Liver (tissue), 9 donors: Measurements from ENCODE around the gene GARIN5B. TPM values are rescaled to one million over a fixed set of nuclear protein-coding genes. Genes with fewer than 3 reads are reported as not detected.
A peak's percentile ranks its signal among the peaks of the same experiment; 100 is the strongest.
"Not testable (repeated sequence)": the region's sequence is repeated elsewhere in the genome, so short reads cannot be mapped to it uniquely, and the experiment has no call there.

Experiments
- DNase-seq: peaks from one replicate; pipeline ENCODE4 v3.0.0-alpha.2; 2017; ENCODE audit warnings: low spot score
- H3K27ac ChIP-seq, 2 donors: one replicate each; pipeline ENCODE4 v1.7.0; 2013; ENCODE audit warnings: inconsistent platforms in 2 of 2, low read length in 2 of 2, control low read depth in 1 of 2, low read depth in 1 of 2, mild to moderate bottlenecking in 1 of 2
- H3K27me3 ChIP-seq, 4 donors: one replicate each; pipeline versions ENCODE4 v1.6.1 to v1.7.0; 2013; ENCODE audit warnings: low read length in 3 of 4, inconsistent platforms in 1 of 4, mild to moderate bottlenecking in 1 of 4, moderate library complexity in 1 of 4; ENCODE audit not compliant: control insufficient read depth in 4 of 4, insufficient read depth in 4 of 4
- H3K36me3 ChIP-seq, 4 donors: one replicate each; pipeline versions ENCODE4 v1.6.1 to v1.7.0; 2013; ENCODE audit warnings: low read length in 3 of 4, mild to moderate bottlenecking in 3 of 4, low read depth in 1 of 4, moderate library complexity in 1 of 4; ENCODE audit not compliant: control insufficient read depth in 4 of 4, insufficient read depth in 3 of 4
- H3K4me1 ChIP-seq, 4 donors: one replicate each; pipeline versions ENCODE4 v1.6.1 to v1.7.0; 2013; ENCODE audit warnings: low read length in 3 of 4, mild to moderate bottlenecking in 3 of 4, moderate library complexity in 1 of 4; ENCODE audit not compliant: control insufficient read depth in 4 of 4, insufficient read depth in 4 of 4
- H3K4me3 ChIP-seq, 3 donors: one replicate each; pipeline versions ENCODE4 v1.6.1 to v1.7.0; 2013; ENCODE audit warnings: low read length in 3 of 3, control low read depth in 1 of 3, low read depth in 1 of 3, mild to moderate bottlenecking in 1 of 3
- H3K9ac ChIP-seq, 2 donors: one replicate each; pipeline ENCODE4 v1.7.0; 2013; ENCODE audit warnings: low read length in 2 of 2, mild to moderate bottlenecking in 2 of 2, moderate library complexity in 2 of 2, control low read depth in 1 of 2, low read depth in 1 of 2
- H3K9me3 ChIP-seq, 4 donors: one replicate each; pipeline versions ENCODE4 v1.6.1 to v1.7.0; 2013; ENCODE audit warnings: low read length in 3 of 4; ENCODE audit not compliant: control insufficient read depth in 4 of 4
- ATF3 ChIP-seq: IDR thresholded peaks from 2 replicates; pipeline ENCODE4 v1.6.1; 2016; ENCODE audit warnings: antibody characterized with exemption
- CTCF ChIP-seq: fragments of 150-350 bp; IDR thresholded peaks from 2 replicates; pipeline ENCODE4 v1.5.1; 2017; ENCODE audit warnings: improper control_type of control experiment, low read depth, low read length; ENCODE audit not compliant: missing input control
- FOXA2 ChIP-seq: IDR thresholded peaks from 2 replicates; pipeline ENCODE4 v1.6.1; 2016; ENCODE audit warnings: antibody characterized with exemption
- GABPA ChIP-seq, 2 donors: IDR thresholded peaks in 1 of 2; conservative IDR thresholded peaks in 1 of 2; 2 replicates each; pipeline ENCODE4 v1.6.1; 2016; ENCODE audit warnings: antibody characterized with exemption in 2 of 2, mild to moderate bottlenecking in 1 of 2, moderate library complexity in 1 of 2
- HNF4A ChIP-seq, 2 donors: conservative IDR thresholded peaks; 2 replicates each; pipeline ENCODE4 v1.6.1; 2016; ENCODE audit warnings: antibody characterized with exemption in 2 of 2, mild to moderate bottlenecking in 2 of 2
- JUND ChIP-seq, 2 donors: IDR thresholded peaks; 2 replicates each; pipeline ENCODE4 v1.6.1; 2016; ENCODE audit warnings: antibody characterized with exemption in 2 of 2
- NR2F2 ChIP-seq: IDR thresholded peaks from 2 replicates; pipeline ENCODE4 v1.6.1; 2016; ENCODE audit warnings: antibody characterized with exemption
- RAD21 ChIP-seq, 2 donors: IDR thresholded peaks; 2 replicates each; pipeline ENCODE4 v1.6.1; 2016; ENCODE audit warnings: antibody characterized with exemption in 2 of 2, mild to moderate bottlenecking in 2 of 2
- REST ChIP-seq: IDR thresholded peaks from 2 replicates; pipeline ENCODE4 v1.6.1; 2016; ENCODE audit warnings: antibody characterized with exemption, mild to moderate bottlenecking
- RXRA ChIP-seq, 2 donors: IDR thresholded peaks; 2 replicates each; pipeline ENCODE4 v1.6.1; 2017 to 2018; ENCODE audit warnings: antibody characterized with exemption in 2 of 2, mild to moderate bottlenecking in 1 of 2
- SP1 ChIP-seq: IDR thresholded peaks from 2 replicates; pipeline ENCODE4 v1.6.1; 2018; ENCODE audit warnings: antibody characterized with exemption, mild to moderate bottlenecking
- TAF1 ChIP-seq: conservative IDR thresholded peaks from 2 replicates; pipeline ENCODE4 v1.6.1; 2016; ENCODE audit warnings: antibody characterized with exemption, mild to moderate bottlenecking
- YY1 ChIP-seq: IDR thresholded peaks from 2 replicates; pipeline ENCODE4 v1.6.1; 2016; ENCODE audit warnings: antibody characterized with exemption, mild to moderate bottlenecking
- ZBTB33 ChIP-seq: IDR thresholded peaks from 2 replicates; pipeline ENCODE4 v1.6.1; 2016; ENCODE audit warnings: antibody characterized with exemption
- WGBS: extraction: QIAGEN DNeasy Blood & Tissue Kit; methylation state at CpG from one replicate; pipeline ENCODE4 v1.1.7; 2013; 5-methylcytosine and 5-hydroxymethylcytosine counted together
- polyA plus RNA-seq, 2 donors: library from polyadenylated mRNA; stranded (reverse) in 1 of 2; unstranded in 1 of 2; fragments of 200-250 nt in 1 of 2; fragments of >200 nt in 1 of 2; fragmentation: Nextera tagmentation in 1 of 2; extraction: Ambion mirVana in 1 of 2; gene quantifications; one replicate each; pipeline versions ENCODE4 v1.2.1 to v1.2.3, GENCODE V29; 2013 to 2015
- total RNA-seq, 2 donors: library from RNA; depleted of rRNA; stranded (reverse); fragments of >200 nt; gene quantifications; one replicate each; pipeline ENCODE4 v1.2.3, GENCODE V29; 2014
- TF ChIP-seq, protein P1 (sequence below): IDR thresholded peaks from 2 replicates; pipeline ENCODE4 v1.6.1; 2016; ENCODE audit warnings: antibody characterized with exemption
- donor health status: healthy.
- donor health status: healthy.
- donor health status: healthy.
- donor health status: healthy.
- donor health status: healthy.

The GARIN5B gene
- total and polyA plus RNA-seq, 4 donors = not detected

DNA sequence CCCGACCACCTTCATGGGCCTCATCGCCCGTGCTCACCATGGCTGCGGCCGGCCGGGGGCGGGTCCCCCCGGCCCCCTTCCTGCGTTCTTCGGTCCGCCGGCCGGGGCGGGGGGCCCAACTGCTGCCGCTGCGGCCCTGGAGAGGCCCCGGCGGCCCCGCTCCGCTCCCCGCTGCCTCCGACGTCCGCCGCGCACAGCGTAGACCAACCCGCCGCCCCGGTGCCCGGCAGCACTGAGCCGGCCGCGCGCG lies 44.4 kb upstream of the GARIN5B start, which contains the start of gene UBE2S:
Gene UBE2S (minus strand): TSS at position 239 of the 250 bp plus-strand sequence. CDS start 199 bp downstream, at position 40.
- DNase-seq, H3K36me3 ChIP-seq, H3K9me3 ChIP-seq, H3K4me1 ChIP-seq, H3K27me3 ChIP-seq: not testable (repeated sequence)
- H3K4me3 ChIP-seq = peak within 1 kb of the TSS; percentile 67 to 78 (median 73)
- peak within 1 kb of the TSS; percentile 91 to 96 for H3K27ac ChIP-seq
- WGBS = 1% methylated on average over 36 of the region's 36 CpGs
- peak within 1 kb of the TSS; percentile 43 to 68 for H3K9ac ChIP-seq
- peak; percentile 70 for TF ChIP-seq REST
- TF ChIP-seq TAF1 = peak; percentile 85

- DNase-seq = peak; percentile 58
- no peaks in the 10 kb centered on the region for H3K27me3 ChIP-seq
- 23% methylated on average over 35 of the region's 35 CpGs for WGBS
Observed at GRCh38 chr19:55406826-55407549, 43.9 kb upstream of the GARIN5B start.

GRCh38 chr19:55406091-55406825 lies 43.2 kb upstream of the GARIN5B start:
- no peak for DNase-seq
- WGBS = 88% methylated on average over 14 of the region's 14 CpGs
- Histone ChIP-seq H3K9ac (no peak overlapping the region), H3K4me1 (peaks cover 0 to 4% (median 2%) of the 10 kb centered on the region in 4 donors), H3K4me3 (no peak overlapping the region), H3K27me3 (no peaks in the 10 kb centered on the region), H3K9me3 (no peaks in the 10 kb centered on the region), H3K27ac (no peak overlapping the region), H3K36me3 (peaks cover 3 to 16% (median 7%) of the 10 kb centered on the region in 4 donors)
- TF ChIP-seq RXRA (IDR thresholded peaks at IDR 0.05) = no peak
- TF ChIP-seq SP1 = no peak
- no peak for TF ChIP-seq RAD21 (IDR thresholded peaks at IDR 0.05)
- no peak for TF ChIP-seq ZBTB33
- no peak for TF ChIP-seq YY1
- TF ChIP-seq, protein P1, sequence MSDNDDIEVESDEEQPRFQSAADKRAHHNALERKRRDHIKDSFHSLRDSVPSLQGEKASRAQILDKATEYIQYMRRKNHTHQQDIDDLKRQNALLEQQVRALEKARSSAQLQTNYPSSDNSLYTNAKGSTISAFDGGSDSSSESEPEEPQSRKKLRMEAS = no peak
- TF ChIP-seq CTCF = no peak
- no peak for TF ChIP-seq ATF3
- TF ChIP-seq NR2F2 = no peak
- TF ChIP-seq FOXA2 = no peak
- no peak for TF ChIP-seq GABPA (IDR thresholded peaks at IDR 0.05 in 1 of 2, conservative IDR thresholded peaks at IDR 0.05 in 1 of 2)
- no peak for TF ChIP-seq HNF4A (conservative IDR thresholded peaks at IDR 0.05)
- no peak for TF ChIP-seq JUND (IDR thresholded peaks at IDR 0.05)

More at GRCh38 chr19:55406826-55407549, 43.9 kb upstream of the GARIN5B start:
- H3K36me3 ChIP-seq = peaks cover 0 to 13% (median 5%) of the 10 kb centered on the region in 4 donors
- no peaks in the 10 kb centered on the region for H3K9me3 ChIP-seq
- peak overlapping the region; percentile 91 to 96 for H3K27ac ChIP-seq
- H3K9ac ChIP-seq = peak overlapping the region; percentile 43 to 68
- H3K4me3 ChIP-seq = peak overlapping the region; percentile 67 to 78 (median 73)
- peaks cover 0 to 4% (median 2%) of the 10 kb centered on the region in 4 donors for H3K4me1 ChIP-seq
- TF ChIP-seq SP1 = no peak
